Vagina (tissue), 2 donors: ENCODE data around the gene RALGAPA2.
A peak's percentile ranks its signal among the peaks of the same experiment; 100 is the strongest.

ENCODE experiments used
- CTCF ChIP-seq, 3 experiments: fragments of 450-650 bp in 2 of 3; fragments of 200-600 bp in 1 of 3; sonication (generic) in 1 of 3; IDR thresholded peaks; one replicate each; pipeline ENCODE4 v1.5.1; 2017 to 2019; ENCODE audit warnings: antibody characterized with exemption in 3 of 3, mild to moderate bottlenecking in 2 of 3, moderate library complexity in 2 of 3
- POLR2AphosphoS5 ChIP-seq, 2 donors: sonication (generic); formaldehyde crosslinking; IDR thresholded peaks; one replicate each; pipeline ENCODE4 v1.9.0; 2017; ENCODE audit warnings: antibody characterized with exemption in 2 of 2, mild to moderate bottlenecking in 2 of 2, low read depth in 1 of 2; ENCODE audit not compliant: insufficient read depth in 1 of 2

- TF ChIP-seq CTCF (IDR thresholded peaks at IDR 0.05) (no peak), POLR2AphosphoS5 (IDR thresholded peaks at IDR 0.05; ENCODE audit: insufficient read depth in 1 of 2, low read depth in 1 of 2) (peak in 1 of 2 donors; percentile 73)
These were observed 40.3 kb upstream of the RALGAPA2 start for GRCh38 chr20:20752712-20753111.
